Measurements from ENCODE around the gene SOX18. TPM values are rescaled to one million over a fixed set of nuclear protein-coding genes. Genes with fewer than 3 reads are reported as not detected.

Gene SOX18
- total RNA-seq, 4 donors from 2014 or later, result 2.9 to 6.5 (median 5.6) TPM

DNA sequence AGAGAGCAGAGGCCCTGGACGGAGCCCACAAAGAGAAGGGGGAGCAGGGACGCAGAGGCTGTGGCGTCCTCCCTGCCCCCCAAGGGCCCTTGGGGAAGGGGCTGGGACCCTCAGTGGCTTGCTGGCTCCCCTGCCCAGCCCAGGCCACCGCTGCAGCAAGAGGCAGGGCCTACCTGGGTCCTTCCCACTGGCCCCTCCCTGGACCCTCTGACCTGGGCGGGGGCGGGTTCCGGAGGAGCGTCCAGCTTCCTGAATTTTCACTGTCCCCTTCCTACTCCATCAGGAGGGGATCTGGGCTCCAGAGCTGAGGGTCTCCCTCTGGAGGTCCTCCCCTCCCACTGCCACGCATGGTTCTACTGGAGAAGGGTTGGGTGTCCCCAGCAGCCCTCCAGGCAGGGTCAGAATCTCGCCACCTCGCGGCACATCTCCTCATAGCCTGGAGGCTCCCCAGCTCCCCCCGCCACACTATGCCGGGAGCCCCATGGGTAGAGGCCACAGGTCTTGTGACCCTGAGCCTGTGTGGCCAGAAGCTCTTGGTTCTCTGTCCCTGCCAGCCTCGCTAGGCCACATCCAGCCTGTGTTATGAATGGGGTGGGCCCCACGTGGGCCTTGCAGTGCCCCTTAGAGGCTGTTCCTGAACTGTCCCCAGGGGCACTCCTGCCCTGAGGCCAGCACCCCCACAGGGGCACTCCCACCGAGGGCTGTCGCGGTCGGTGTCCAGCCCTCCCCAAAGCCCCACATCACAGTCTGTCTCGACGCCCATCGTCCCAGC, 1.0 kb upstream of the SOX18 start:
- H3K4me3 ChIP-seq, result peak overlapping the region; percentile 25 to 54 (median 38)
- H3K36me3 ChIP-seq, result no peaks in the 10 kb centered on the region
- H3K27me3 ChIP-seq, result peaks cover 27 to 40% (median 33%) of the 10 kb centered on the region in 3 donors
- H3K27ac ChIP-seq, result peak overlapping the region; percentile 71 to 83 (median 76)
- ATAC-seq (no peak), DNase-seq (no peak)
- no peaks in the 10 kb centered on the region for H3K4me1 ChIP-seq
- no peak for TF ChIP-seq POLR2A (IDR thresholded peaks at IDR 0.05)
- TF ChIP-seq, protein P1, sequence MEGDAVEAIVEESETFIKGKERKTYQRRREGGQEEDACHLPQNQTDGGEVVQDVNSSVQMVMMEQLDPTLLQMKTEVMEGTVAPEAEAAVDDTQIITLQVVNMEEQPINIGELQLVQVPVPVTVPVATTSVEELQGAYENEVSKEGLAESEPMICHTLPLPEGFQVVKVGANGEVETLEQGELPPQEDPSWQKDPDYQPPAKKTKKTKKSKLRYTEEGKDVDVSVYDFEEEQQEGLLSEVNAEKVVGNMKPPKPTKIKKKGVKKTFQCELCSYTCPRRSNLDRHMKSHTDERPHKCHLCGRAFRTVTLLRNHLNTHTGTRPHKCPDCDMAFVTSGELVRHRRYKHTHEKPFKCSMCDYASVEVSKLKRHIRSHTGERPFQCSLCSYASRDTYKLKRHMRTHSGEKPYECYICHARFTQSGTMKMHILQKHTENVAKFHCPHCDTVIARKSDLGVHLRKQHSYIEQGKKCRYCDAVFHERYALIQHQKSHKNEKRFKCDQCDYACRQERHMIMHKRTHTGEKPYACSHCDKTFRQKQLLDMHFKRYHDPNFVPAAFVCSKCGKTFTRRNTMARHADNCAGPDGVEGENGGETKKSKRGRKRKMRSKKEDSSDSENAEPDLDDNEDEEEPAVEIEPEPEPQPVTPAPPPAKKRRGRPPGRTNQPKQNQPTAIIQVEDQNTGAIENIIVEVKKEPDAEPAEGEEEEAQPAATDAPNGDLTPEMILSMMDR (IDR thresholded peaks at IDR 0.05 in 4 of 5, conservative IDR thresholded peaks at IDR 0.05 in 1 of 5), result no peak
- intact Hi-C loops (cut with DNase I; ENCODE audit: low total_unique reads) (no loop called here), in situ Hi-C loops (cut with MboI; ENCODE audit: low sequenced_read_pairs in 4 of 4) (no loop called here)
- H3K9me3 ChIP-seq, result no peaks in the 10 kb centered on the region

DNA sequence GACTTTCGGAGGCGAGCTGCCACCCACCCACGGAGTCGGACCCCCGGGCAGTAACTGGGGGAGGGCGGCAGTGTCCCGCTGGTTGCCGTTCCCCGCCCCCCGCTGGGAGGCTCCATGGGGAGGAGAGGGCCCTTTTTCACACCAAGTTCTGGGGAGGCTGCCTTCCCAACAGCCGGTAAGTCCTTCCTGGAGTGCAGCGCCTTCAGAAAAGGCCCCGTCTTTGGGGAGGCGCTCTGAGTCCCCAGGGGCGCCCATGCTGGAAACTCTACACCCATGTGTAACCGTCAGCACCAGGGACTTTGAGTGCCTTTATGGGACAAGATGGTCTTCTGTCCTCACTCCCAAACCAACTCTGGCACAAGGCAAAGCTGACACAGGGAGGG, 430 bp upstream of the SOX18 start:
- H3K27me3 ChIP-seq, result peaks cover 29 to 40% (median 39%) of the 10 kb centered on the region in 3 donors
- no peaks in the 10 kb centered on the region for H3K4me1 ChIP-seq
- no peaks in the 10 kb centered on the region for H3K36me3 ChIP-seq
- H3K9me3 ChIP-seq, result no peaks in the 10 kb centered on the region
- DNase-seq (no peak), ATAC-seq (no peak)
- in situ Hi-C loops (cut with MboI; ENCODE audit: low sequenced_read_pairs in 4 of 4) (no loop called here), intact Hi-C loops (cut with DNase I; ENCODE audit: low total_unique reads) (no loop called here)
- peak overlapping the region; percentile 25 to 54 (median 38) for H3K4me3 ChIP-seq
- TF ChIP-seq, protein P1 (IDR thresholded peaks at IDR 0.05 in 4 of 5, conservative IDR thresholded peaks at IDR 0.05 in 1 of 5), result no peak
- TF ChIP-seq POLR2A (IDR thresholded peaks at IDR 0.05), result no peak
- H3K27ac ChIP-seq, result peak overlapping the region; percentile 71 to 83 (median 76)

DNA sequence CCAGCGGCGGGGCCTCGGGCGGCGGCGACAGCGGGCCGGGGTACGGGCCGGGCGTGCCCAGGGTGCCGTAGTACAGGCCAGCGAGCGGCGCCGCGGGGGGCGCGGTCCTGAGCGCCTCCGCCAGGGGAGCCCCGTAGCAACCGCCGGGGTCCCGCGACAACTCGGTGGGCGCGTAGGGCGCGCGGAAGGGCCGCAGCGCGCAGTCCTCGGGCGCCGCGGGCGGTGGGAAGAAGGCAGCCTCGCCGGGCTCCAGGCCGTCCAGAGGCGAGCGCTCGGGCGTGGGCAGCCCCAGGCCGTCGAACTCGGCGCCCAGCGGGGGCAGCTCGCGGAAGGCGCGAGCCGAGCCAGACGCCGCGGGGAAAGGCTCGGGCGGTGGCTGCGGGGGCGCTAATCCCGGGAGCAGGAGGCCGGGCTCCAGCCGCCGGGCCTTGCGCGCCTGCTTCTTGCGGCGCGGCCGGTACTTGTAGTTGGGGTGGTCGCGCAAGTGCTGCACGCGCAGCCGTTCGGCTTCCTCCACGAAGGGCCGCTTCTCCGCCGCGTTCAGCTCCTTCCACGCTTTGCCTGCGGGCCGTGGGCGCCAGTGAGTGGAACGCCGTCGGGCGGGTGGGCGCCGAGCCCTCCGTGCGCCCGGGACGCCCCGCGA, 916 bp downstream of the SOX18 start:
- intact Hi-C loops (cut with DNase I; ENCODE audit: low total_unique reads), result no loop called here
- H3K27me3 ChIP-seq, result peaks cover 33 to 45% (median 43%) of the 10 kb centered on the region in 3 donors

DNA sequence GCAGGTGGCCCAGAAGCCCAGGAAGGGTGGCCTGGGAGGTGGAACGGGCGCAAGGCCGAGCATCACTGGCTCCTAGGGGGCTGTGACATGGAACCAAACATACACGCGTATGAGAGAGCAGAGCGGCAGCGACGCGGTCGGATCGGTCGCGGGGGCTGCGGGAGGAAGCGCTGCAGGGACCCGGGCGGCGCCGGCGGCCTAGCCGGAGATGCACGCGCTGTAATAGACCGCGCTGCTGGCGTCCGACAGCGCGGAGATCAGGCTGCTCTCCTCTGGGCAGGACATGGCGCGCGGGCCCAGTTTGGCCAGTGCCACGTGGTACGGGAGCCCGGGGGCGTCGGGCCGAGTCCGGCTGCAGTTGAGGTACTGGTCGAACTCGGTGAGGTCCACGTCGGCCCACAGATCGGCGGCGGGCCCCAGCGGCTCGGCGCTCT, 1.5 kb downstream of the SOX18 start:
- H3K27me3 ChIP-seq, result peaks cover 33 to 50% (median 43%) of the 10 kb centered on the region in 3 donors
- H3K27ac ChIP-seq, result peak overlapping the region in 3 of 4 donors; percentile 16 to 41 (median 30)
- H3K4me1 ChIP-seq, result no peaks in the 10 kb centered on the region
- peak overlapping the region; percentile 39 to 54 (median 44) for H3K4me3 ChIP-seq
- H3K36me3 ChIP-seq, result no peaks in the 10 kb centered on the region
- in situ Hi-C loops (cut with MboI; ENCODE audit: low sequenced_read_pairs in 4 of 4), result no loop called here
- intact Hi-C loops (cut with DNase I; ENCODE audit: low total_unique reads), result no loop called here
- DNase-seq, result no peak
- no peak for TF ChIP-seq POLR2A (IDR thresholded peaks at IDR 0.05)
- TF ChIP-seq, protein P1 (IDR thresholded peaks at IDR 0.05 in 4 of 5, conservative IDR thresholded peaks at IDR 0.05 in 1 of 5), result no peak
- no peak for ATAC-seq
- H3K9me3 ChIP-seq, result no peaks in the 10 kb centered on the region

More for the DNA sequence above, 916 bp downstream of the SOX18 start:
- Histone ChIP-seq H3K27ac (no peak overlapping the region), H3K36me3 (no peaks in the 10 kb centered on the region), H3K9me3 (no peaks in the 10 kb centered on the region), H3K4me3 (peak overlapping the region; percentile 36 to 54 (median 42)), H3K4me1 (no peaks in the 10 kb centered on the region)
- ATAC-seq (no peak), DNase-seq (no peak)
- TF ChIP-seq, protein P1 (IDR thresholded peaks at IDR 0.05 in 4 of 5, conservative IDR thresholded peaks at IDR 0.05 in 1 of 5), result no peak
- TF ChIP-seq POLR2A (IDR thresholded peaks at IDR 0.05), result no peak
- in situ Hi-C loops (cut with MboI; ENCODE audit: low sequenced_read_pairs in 4 of 4), result no loop called here

Data from gastrocnemius medialis (tissue), 4 donors.